HG02759 (cell line): ENCODE data around the gene PALLD.

Experiments
- ATAC-seq: cut with Tn5 transposase; IDR thresholded peaks from one replicate; pipeline ENCODE4 v1.9.1; 2021; ENCODE audit warnings: mild to moderate bottlenecking, moderate library complexity; ENCODE audit not compliant: unreplicated experiment

Gene PALLD

DNA sequence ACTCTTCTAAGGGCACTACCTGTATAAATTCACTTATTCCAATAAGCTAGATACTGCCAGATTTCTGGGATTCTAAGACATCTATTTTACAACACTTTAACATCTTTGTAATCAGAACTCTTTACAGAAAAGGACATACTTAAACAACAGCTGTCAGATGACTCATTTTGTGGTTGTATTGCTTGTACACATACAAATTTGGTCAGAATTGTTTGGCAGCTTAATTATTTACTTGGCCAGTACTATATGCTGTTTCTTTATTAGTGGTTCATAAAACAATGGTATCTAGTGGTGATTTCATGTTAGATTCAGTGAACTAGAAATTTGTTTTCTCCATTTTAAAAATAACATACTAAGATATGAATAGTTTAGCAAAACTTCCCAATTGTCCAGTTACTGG lies 27.2 kb downstream of the PALLD start:
- ATAC-seq = no peak

DNA sequence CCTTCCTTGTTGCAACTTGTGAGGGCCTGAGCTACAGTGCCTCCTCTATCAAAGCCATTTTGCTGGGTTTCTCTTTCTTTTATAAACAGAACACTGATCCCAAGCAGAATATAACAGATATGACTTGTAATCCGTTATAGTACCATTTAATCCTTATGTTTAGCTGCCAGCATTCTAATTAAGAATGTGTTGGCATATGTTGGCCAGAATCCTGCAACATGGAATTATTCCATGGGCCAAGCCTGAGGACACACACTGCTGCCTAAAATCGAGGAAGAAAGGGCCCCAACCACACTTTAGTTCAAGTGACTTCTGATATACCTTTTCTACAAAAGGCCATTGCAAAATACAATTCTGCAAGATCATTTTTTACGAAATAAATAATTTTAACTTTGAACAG lies 28.0 kb downstream of the PALLD start:
- ATAC-seq = no peak

DNA sequence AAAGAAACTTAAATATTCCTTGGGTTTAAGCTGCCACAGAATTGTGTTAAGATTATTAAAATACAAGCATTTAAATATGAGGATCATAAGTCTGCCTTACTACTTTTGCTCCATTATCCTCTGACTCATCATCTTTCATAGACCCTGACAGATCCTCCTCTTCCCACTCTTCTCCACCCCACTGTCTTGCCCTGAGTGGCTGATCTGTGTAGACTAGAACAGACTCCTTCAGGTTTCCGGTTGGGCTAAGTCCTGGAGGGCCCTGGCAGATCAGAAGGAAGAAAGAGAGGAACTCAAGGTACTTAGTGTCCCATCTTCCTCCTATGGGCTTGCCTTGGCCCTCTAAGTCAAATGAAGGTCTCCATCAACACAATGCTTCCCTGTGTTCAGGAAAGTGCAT lies 30.7 kb downstream of the PALLD start:
- ATAC-seq = no peak

DNA sequence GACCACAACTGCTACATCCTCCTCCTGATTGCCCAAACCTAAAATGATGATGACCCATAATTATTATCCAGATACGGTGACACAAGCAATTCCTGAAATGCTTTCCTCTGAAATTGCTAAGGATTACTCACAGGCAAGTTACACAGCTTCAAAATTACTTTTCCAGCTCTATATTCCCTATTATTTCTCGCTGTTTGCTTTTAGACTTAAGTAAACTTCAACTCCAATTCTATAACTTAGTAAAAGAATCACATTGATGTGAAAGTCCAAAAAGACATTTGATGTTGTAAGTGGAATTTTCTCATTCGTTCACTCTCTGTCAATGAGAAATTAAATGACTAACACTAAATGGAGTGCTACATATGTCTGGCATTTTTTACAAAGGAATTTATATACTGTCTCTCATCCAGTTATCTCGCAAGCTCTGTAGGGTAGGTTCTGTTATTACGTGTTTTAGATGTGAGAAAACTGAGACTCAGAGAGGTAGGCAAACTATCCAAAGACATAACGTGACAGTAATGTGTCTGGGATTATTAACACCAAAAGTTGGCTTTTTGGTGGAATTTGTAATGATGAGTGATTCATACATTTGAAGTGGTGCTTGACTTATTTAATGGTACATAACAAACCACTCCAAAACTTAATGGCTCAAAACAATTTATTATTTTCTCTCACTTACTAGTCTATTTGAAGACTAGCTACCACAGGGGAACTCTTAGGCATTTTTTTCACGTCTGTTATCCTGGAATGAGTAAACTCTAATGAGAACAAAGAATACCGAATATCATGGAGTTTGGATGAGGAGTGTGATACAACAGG lies 31.5 kb downstream of the PALLD start:
- ATAC-seq = no peak

DNA sequence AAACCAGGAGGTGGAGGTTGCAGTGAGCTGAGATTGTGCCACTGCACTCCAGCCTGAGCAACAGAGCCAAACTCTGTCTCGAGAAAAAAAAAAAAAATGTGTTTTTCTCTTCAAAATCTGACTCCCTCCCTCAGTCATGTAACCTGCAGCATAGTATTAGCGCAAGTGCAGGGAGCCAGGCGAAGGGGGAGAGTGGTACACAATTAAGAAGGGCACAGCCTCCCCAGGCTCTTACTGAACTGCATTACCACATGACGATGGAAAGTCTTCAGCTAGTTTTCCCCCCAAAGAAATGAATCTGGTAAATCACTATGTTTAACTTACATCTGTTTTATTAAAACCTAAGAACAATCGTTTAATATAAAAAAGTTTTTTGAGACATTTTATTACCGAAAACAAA lies 32.4 kb downstream of the PALLD start:
- no peak for ATAC-seq

DNA sequence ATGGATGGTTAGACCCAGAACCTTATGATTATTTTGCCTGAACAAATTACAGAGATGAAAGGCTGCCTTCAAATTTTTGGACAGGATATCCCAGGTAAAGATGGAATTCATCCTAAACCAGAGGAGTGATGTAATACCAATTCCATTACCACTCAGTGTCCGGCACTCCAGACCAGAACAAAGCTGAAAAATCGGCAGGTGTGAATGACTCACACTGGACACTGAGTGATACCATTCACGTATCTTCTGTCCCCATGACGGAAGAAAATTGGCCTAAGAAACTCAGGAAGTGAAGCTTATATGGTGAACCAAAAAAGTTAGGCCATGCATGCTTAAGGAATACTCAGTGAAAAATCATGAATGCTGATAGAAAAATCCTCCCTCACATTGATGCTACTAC lies 34.5 kb downstream of the PALLD start:
- no peak for ATAC-seq

DNA sequence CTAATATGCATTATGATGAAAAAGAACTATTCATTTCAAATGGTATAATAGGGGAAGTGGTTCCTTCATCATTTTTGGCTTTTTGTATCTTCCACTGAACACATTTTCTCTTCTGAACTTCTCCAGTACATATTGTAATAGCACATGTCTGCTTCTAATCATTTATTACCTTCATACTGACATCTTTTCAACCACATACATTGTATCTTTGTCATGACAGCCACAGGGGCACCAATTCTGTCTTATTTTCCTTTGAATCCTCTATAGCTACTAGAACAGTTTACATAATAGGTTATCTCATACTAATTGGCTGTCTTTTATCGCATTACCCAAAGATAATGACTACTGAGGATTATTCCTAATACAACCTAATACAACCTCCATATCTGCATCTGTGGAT lies 37.7 kb downstream of the PALLD start:
- ATAC-seq = no peak

DNA sequence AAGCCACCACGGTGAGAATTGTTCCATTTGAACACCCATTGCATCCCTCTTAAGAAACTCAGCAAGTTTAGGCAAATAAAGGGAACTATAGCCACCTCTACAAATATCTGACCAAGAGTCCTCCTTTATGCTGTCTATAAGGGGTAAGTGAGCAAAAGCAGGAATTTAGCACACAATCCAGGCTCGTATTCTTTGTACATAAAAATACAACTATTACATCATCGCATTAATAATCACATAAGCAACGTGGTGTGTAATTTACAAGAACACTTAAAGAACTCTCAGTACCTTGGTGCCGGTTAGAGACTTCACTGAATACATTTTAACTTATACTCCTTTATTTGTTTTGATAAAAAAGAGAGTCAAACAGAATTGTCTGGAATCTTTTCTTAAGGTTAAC lies 38.8 kb downstream of the PALLD start:
- no peak for ATAC-seq

DNA sequence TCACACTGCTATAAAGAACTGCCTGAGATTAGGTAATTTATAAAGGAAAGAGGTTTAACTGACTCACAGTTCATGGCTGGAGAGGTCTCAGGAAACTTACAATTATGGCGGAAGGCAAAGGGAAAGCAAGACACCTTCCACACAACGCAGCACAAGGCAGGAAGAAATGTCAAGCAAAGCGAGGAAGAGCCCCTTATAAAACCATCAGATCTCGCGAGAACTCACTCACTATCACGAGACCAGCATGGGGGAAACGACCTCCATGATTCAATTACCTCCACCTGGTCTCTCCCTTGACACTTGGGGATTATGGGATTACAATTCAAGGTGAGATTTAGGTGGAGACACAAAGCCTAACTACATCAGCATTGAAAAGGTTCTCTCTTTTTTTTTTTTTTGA lies 39.6 kb downstream of the PALLD start:
- no peak for ATAC-seq

DNA sequence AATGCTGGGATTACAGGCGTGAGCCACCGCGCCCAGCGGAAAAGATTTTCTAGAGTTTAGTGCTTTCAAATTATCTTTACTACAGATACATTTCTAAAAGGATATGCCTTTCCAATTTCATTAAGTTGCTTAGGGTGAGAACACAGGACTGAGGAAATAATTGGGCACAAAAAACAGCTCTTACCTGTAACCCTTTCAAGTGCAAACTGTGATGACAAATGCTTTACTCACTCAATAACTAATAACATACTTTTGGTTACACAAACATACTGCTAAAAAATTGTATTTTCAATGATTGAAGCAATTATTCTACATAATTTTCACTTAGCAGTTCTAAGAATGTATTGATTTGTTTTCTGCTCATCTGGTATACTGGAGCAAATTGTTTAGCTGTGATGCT lies 40.2 kb downstream of the PALLD start:
- no peak for ATAC-seq

DNA sequence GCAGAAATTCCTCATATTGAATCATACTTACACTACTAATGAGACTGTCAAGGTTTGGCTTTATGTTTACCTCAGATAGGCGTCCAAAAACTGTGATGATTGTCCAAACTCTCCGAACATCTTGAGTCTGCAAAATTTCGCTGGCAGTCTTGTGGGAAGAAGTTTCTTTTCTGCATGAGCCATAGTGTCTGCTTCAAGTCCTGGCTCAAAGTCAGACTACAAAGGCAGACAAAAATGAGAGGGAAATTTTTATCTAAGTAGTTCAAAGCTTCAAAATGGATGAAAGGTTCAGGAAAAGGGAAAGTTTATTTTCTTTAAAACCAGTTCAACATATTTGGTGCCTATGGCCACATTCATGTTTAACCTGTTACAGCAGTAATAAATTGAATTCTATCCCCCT lies 40.7 kb downstream of the PALLD start:
- ATAC-seq = no peak

DNA sequence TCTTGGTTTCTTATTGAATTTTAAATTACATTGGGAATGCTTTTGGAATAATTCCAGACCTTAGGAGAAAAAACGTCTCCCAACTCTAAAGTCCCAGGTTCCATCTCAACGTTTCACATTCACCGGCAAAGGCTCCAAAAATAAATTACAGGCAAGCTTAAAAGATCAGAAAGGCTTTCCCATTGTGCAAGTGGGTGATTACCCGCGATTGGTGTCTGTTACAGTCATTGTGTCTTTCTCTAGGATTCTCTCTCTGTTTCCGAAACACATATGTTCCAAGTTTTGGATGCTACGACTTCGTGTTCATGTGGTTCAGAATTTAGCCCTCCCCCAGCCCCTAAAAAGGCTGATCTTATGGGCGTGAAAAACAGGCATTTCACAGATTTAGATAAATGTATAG lies 41.8 kb downstream of the PALLD start:
- ATAC-seq = no peak

DNA sequence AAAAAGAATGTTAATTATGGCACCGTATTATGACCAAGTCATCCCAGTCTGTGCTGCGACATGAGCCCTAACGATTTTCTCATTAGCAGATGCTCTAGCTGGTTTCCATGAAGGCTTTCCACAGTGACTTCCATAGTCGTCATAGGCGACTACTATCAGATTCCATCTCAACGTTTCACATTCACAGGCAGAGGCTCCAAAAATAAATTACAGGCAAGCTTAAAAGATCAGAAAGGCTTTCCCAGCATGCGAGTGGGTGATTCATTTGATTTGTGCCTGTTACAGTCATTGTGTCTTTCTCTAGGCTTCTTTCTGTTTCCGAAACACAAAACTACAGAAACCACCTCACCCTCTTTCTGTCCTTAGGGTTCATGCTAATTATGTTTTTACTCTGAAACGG lies 43.2 kb downstream of the PALLD start:
- ATAC-seq = no peak

DNA sequence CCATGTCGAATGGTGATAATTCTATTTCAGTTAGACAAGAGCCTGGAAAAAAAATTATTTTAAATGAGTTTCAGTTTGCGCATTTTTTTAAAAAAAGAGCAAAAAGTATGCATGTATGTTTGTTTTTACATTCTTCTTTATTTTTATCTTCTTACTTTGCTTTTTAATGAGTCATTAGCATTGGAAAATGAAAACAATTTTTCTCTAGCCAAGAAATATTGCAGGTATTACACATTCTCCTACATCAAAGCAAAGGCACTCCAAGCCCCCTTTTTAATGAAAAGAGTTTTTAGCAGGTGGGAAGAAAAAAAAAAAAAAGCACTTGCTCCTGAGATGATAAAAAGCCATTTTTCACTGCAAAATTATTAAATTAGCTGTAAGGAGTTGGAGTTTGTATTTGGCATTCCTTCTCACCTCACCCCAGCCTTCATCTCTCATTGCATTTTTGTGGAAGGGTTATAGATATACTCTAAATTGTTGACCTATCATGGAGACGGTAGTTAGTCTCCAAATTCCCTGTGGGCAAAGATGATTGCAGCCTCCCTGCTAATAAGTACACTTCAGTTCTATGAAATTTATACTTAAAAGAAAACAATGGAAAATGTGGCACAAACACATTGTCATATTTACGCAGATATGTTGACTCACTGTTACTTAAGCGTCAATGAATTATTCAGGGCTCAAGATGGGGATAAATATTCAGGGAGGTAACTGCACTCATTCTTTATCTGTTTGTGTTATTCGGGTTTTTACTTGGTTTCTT lies 43.8 kb downstream of the PALLD start:
- no peak for ATAC-seq

DNA sequence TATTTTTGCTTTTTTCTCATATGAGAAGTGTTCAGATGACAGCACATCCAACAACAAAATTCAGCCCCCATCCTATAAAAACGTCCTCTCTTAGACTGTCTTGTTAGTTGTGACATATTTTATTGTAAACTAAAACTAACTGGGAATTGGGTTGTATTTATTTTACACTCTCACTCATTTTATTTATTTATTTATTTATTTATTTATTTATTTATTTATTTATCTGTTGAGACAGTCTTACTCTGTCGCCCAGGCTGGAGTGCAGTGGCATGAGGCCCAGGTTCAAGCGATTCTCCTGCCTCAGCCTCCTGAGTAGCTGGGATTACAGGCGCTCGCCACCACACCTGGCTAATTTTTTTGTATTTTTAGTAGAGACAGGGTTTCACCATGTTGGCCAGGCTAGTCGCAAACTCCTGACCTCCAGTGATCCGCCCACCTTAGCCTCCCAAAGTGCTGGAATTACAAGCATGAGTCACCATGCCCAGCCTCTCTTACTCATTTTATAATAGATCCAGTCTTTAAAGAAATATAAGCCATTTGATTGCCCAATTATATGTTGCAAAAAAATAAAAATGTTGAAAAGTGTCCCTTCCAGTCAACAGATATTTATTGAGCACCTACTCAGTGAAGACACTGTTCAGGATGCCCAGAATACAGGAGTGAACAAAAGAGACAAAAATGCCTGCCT lies 44.6 kb downstream of the PALLD start:
- ATAC-seq = no peak

DNA sequence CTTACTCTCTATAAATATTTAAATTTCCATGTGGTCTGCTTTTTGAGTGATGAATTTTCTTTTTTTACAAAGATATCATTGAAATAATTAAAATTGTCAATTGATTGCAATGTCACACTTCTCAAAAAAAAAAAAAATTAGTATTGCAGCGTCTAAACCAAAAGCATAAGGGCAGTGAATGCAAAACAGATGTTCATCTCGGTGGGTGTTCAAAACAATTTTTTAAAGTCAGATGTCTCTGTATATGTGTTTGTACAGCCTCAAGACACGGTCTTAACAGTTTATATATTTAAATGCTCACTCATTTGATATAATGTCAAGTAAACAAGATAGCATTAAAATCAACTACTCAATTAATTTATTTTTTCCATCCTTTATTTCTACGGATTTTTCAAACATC lies 52.3 kb downstream of the PALLD start:
- no peak for ATAC-seq

DNA sequence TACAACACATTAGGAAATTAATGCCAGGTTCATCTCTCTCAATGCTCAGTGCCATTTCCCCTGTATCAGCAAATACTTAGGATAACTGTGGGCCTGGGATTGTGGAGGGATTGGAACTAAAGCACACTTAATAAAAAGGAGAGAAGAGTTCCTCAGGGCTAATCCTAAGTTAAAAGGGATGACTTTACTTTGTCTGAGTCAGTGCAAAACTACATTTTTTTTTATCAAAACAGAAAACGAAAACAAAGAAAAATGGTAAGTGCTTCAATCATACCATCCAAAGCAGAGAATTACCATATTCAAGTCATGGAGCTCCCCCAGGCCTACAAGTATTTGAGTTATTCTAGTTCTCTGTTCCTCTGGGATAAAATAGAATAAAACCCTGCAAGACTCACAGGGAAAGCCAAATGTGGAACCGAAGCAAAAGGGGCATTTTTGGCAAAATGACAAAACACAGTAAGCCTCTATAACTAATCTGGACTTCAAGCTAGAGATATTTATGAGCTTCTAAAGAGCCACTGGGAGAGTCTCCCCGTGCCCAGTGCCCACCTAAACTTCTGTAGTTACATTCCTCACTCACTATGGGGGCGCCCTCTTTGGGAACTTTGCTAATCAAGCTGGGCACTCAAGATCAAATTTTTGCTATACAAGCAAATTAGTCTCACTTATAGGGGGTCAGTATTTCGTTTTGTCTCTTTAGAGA lies 53.4 kb downstream of the PALLD start:
- no peak for ATAC-seq

DNA sequence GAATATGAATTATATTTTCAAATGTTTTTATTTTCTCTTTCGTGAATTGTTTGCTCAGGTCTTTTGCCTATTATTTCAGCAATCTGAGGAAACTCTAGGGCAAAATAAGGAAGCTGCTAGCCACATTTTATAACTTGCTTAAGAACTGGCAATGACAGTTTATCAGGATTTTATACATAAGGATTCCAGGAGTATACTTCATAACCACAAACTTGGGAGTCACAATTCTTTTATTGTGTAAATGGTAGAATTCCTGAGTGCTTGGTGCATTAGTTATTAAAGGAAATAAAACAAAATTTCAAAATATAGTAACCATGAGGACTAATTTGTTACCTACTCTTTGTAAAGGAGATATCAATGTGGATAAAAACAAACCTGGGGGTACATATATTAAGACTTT lies 54.4 kb downstream of the PALLD start:
- ATAC-seq = no peak

DNA sequence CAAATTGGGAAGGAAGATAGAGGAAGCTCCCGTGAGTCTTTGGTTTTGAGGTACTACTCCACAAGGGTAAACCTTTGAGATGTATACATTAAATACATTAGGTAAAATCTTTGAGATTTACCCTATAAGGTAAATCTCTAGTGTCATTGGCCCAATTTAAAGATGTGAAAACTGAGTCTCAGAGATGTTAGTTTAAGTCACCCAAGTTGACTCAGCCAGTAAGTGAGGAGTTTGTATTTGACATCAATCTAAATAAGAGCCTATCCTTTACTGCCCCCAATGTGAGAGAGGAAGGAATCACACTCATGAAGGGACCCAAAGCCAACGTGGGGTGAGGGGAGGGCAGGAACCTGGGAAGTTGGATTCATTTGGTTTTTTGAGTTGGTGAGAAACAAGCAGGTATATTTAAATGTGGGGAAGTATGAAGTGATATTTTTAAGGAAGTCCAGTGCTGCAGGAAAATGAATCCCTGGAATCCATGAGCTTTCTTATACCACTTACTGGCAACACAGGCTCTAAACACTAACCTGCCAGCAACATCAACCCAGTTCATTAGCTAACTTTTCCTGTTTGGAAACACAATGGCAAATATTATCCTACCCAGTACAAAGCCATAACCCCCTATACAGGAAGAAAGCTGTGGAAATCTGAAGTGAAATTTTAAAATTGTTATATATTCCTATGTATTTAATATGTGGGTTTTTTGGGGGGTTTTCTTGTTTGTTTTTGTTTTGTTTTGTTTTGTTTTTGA lies 55.3 kb downstream of the PALLD start:
- no peak for ATAC-seq

DNA sequence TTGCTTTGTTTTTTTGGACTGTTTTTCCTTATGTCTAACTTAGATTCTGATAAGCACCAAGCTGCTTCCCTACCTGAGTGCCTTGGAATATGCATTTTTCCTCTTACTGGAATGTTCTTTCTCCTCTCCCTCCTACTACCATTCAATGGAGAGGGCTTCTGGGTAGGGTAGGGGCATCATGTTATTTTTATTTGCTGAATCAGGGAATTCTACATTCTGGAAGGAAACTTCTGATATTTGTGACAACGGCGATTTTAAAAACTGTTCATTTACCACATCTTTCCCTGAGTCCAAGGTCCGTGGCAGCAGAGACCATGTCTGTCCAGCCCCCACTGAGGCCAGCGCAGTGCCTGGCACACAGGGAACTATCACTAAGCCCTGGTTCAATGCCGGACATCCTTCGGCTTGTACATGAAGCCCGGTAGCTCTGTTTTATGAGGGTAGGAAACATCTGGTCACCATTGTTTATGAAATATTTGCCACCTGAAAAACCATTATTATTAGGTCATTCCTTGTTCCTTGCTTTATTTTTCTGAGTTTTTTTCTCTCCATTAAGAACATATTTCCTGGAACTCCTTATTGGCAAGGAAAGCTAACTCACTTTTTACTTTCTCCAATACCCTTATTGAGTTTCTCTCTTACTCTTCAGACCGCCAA lies 57.0 kb downstream of the PALLD start:
- no peak for ATAC-seq
